Peyer's patch (tissue), 4 donors: ENCODE results near the gene RPGRIP1L.

Experiments used
- CTCF ChIP-seq, 6 experiments: fragments of 450-650 bp in 4 of 6; fragments of 200-600 bp in 2 of 6; sonication (generic) in 1 of 6; IDR thresholded peaks; one replicate each; pipeline ENCODE4 v1.5.1; 2017 to 2019; ENCODE audit warnings: antibody characterized with exemption in 6 of 6, mild to moderate bottlenecking in 3 of 6, moderate library complexity in 1 of 6
- POLR2A ChIP-seq, 2 donors: fragments of 450-650 bp; IDR thresholded peaks; one replicate each; pipeline ENCODE4 v1.5.1; 2017; ENCODE audit warnings: antibody characterized with exemption in 2 of 2, mild to moderate bottlenecking in 2 of 2, moderate library complexity in 2 of 2

- TF ChIP-seq POLR2A (IDR thresholded peaks at IDR 0.05) (no peak), CTCF (IDR thresholded peaks at IDR 0.05) (no peak)
Observed at GRCh38 chr16:53712065-53712464, 8.4 kb upstream of the RPGRIP1L start.
